DMS153 treated with DMSO at 0.1 percent for 48 hours (cell line): ENCODE results near the gene PRKN.
"Not testable (repeated sequence)": the region's sequence is repeated elsewhere in the genome, so short reads cannot be mapped to it uniquely, and the experiment has no call there.

Experiments
- DNase-seq: peaks from one replicate; lab custom pipeline; 2025; ENCODE audit not compliant: unreplicated experiment; lab: John Stamatoyannopoulos, UW

Gene PRKN

DNA sequence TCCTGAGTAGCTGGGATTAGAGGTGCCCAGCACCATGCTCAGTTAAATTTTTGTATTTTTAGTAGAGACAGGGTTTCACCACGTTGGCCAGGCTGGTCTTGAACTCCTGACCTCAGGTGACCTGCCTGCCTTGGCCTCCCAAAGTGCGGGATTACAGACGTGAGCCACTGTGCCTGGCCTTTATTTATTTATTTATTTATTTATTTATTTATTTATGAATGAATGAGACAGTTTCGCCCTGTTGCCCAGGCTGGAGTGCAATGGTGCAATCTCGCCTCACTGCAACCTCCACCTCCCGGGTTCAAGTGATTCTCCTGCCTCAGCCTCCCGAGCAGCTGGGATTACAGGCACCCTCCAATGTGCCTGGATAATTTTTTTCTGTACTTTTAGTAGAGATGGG is 48.7 kb downstream of the PRKN start:
- not testable (repeated sequence) for DNase-seq

DNA sequence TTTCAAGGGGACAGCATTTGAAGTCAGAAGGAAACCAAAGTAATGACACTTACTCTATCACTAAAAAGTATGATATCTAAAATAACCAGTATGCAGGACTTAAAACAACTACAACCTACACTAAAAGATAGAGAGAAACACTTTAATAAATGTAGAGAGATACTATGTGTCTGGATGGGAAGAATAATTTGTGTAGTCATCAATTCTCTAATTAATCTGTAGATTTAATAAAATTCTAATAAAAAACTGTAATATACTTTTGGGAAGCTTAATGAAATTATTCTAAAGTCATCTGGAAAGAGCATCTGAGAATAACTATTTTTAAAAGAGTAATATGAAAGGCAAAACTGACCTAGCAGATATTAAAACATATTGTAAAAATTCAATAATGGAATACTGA is 52.1 kb downstream of the PRKN start:
- DNase-seq = no peak

DNA sequence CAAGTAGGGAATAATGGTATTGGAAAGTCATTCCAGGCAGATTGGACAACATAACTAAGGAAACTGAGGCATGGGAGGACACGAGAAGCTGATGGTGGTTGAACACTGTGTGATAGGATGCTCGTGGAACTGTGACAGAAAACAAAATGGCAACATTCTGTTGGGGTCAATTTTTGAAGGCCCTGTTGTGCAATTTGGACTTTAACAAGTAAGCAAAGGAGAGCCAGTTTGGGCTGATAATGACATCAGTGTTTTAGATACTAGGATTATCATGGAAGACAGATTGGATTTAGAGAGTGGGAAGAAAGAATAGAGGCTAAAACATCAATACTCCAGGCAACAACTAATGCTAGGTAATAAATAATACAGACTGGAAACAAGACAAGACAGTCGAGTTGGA is 53.1 kb downstream of the PRKN start:
- DNase-seq = no peak

DNA sequence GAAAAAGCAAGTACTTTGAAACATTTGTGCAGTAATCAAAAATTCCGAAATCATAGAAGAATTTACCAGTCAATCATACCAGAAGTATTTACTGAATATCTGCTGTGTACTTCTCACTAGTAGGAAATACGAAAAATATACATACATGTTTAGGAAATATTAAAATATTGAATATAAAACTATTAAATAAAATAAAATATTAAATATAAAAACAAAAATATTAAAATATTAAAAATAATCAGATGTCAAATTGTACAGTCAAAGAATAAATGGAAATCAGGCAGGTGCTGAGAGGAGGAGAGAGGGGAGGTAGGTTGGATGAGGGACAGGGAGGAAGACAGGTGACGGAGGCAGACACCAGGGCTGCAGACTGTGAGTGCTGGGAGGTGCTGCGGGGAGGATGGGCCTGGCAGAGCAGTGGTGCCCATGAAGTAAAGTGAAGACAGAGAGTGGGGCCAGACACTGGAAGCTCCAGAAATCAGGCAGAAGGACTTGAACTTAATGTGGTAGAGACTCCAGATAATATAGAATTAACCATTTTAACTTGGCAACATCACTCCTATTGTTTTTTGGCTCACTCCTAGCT is 55.9 kb downstream of the PRKN start:
- no peak for DNase-seq

DNA sequence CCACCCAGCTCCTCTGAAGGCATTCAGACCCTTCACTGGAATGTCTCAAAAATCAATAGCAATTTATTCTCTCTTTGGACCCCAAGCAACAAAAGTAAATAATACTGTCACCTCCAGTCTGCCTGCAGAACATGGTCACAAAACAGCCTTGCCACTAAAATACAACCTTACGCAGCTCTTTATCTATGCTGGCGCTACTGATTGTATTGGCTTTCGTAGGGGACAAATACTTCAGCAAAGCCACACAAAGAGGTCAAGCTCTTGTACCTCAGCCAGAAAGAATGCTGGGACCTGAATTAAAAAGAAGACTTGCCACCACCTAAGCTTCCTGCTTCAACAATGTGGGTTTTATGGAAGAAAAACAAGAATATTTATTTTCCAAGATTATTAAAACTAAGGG is 57.2 kb downstream of the PRKN start:
- no peak for DNase-seq

DNA sequence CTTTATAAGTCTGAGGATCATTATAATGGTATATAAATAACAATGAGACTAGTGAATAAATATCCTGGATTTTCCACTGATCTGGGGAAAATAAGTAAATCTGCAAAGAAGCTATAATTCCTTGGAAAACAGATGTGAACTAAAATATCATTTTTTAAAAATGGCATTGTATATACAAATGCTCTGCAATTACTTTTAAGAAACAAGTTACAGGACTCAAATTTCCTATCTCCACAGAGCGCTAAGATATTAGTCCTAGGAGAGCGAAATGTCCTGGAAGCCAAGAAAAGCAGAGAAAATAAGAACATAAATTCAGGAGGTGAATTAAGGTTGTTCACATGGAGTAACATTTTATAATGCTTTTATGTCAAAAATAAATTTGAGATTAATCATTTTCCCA is 61.3 kb downstream of the PRKN start:
- no peak for DNase-seq

DNA sequence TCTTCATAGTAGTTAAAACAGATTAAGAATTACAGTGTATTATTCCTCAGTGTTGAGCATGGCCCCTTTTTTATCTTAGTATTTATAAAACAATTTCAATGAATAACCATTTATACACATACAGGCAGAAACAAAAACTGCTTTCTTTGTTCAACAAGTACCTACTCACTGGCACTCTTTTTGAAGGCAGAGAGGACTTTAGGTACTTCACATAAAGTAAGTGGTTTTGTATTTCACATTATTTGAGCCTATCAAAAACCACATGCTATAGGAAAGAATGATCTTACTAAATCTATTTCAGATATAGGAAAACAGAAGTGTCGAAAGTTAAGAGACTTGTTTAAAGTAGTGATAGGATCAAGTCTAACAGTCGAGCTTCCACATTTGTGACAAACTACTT is 73.8 kb downstream of the PRKN start:
- DNase-seq = no peak

DNA sequence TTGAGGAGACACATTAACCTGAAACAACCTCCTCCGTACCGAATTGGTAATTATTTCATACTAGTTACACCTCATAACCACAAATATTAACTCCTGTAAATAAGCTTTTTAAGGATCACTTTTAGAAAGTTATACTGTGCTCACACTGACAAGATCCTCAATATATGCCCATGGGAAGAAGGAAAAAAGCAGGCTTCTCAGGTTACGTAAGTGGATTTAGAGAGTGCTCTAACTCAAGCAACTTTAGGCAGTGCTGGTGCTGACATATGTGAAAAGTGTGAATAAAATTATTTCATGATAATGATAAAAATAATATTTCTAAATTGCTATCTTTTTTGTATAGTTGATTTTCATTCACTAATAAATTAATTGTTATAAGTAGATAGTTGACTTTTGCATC is 76.1 kb downstream of the PRKN start:
- DNase-seq = no peak

DNA sequence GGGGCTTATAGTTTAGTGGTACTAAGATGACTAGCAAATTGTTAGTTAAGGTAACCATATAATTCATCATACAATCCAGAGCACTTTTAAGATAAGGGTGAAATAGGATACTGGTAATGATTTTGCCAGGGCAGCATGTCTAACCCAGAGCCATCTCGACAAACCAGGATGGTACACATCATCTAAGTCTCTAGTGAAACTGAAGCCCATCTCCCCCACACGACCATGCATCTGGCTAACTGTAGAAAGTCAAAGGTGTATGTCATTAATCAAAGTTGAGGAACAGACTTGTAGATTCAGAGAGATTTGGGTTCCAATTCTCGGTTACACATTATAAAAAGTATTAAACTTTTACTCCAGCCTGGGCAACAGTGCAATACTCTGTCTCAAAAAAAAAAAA is 78.3 kb downstream of the PRKN start:
- no peak for DNase-seq

DNA sequence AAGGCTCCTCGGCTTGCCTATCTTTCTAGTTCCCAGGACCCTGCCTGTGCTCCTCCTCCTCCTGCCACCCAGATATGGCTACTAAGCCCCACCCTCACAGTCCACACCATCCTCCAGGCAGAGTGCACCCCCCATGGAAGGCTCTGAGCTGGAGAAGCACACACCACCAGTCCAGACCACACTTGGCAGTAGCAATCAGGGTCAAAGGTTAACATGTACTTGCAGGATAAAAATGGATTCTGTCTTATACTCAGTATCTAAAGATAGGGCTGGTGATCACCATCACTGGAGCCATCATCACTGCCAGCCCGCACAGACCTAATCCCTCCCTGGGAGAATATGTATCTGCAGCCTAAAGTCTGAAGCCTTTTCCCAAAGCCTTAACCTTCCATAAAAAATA is 83.4 kb downstream of the PRKN start:
- no peak for DNase-seq

DNA sequence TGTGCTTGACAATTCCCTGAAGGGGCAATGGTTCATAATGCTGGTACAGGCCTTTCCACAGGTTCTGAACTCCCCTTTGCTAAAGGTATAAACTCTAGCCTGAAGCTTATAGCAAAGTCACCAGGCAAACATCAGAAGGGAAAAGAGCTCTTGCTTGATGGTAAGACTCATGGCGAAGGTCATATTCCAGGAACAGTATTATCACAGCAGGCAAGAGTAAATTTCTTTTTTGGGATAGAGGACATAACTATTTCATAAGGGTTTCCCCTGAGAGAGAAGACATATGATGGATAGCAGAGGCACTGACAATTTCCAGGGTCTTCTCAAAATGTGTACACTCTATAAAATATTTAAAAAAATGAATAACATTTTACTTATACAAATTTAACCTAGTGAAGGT is 86.8 kb downstream of the PRKN start:
- DNase-seq = no peak

DNA sequence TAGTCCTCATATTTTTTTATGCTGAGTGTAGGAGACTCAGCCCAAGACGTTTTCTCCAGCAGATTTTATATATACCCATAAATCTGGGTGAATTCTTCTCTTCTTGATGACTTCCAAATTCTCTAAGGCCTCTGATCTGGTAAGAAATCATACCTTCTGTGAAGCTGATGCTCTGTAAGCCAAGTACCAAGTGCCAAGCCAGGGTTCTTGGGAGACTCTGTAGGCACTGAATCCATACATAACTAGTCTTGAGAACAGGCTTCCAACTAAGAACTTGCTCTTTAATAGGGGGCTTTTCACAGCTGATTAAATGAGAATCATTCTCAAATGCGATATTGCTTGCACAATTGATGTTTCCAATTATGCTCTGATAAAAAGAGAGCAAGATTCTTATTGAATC is 87.6 kb downstream of the PRKN start:
- no peak for DNase-seq

DNA sequence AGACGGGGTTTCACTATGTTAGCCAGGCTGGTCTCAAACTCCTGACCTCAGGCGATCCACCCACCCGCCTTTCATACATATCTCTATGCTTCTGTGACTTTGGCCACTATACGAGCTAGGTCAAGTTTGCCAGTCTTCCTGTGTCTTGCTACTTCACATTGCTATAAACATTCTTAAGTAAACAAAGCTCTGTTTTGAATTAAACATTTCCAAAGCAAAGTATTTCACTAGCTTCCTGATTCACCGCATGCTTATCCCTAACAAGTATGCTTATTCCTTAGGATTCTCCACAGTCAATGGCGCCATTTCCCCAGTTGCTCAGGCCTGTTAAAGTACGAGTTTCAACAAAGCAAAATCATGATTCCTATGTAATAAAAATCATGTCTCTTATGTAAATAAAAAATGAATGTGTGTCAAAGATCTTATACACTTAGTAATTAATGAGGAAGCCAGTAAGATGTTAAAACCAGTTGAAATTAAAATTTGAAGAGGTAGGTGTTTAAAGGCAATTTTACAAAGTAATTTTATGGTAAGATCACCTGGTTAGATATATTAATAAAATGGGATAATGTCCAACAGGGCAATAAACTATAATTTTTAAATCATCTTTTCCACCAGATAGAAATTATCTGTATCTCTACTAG is 88.5 kb downstream of the PRKN start:
- no peak for DNase-seq

DNA sequence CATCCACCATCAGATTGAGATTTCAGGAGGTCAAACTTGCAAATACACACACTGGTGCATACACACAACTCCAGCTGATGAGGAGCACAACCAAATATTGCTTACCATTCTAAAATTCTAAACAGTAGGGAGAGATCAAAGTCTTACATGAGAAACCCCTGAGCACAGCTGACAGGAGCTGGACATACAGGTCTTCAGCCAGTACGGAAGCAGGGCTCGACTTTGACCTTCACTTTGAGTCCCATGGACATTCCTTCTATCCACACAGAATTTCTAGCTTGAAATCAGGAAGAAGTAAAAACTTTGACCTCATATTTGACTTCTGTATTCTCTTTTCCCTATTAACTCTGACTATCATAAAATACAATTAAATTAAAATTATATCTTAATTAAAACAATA is 90.2 kb downstream of the PRKN start:
- no peak for DNase-seq

DNA sequence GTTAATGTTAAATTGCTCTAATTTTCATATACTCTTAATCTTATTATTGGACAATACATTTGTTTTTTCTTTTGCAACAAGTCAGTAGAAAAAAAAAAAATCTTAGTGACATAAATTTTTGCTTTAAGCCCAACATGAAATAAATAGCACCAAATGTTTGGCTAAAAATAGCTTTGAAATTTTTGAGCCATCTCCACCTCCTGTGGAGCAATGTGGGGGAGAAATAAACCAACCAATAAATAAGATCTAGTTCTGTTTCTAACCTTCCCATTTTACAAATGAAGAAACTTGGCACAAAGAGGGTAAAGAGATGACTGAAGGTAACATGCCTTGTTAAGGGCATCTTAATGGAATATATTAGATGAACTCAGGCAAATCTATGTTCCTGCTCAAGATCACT is 91.4 kb downstream of the PRKN start:
- no peak for DNase-seq

DNA sequence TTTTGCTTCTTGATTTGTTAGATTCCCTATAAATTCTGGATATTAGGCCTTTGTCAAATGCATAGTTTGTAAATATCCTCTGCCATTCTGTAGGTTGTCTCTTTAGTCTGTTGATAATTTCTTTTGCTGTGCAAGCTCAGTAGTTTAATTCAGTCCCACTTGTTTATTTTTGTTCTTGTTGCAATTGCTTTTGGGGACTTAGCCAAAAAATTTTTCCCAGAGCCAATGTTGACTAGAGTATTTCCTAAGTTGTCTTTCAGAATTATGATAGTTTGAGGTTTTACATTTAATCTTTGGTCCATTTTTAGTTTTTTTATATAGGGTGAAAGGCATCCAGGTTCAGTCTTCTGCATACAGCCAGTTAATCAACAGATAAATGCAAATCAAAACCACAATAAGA is 96.0 kb downstream of the PRKN start:
- DNase-seq = no peak

DNA sequence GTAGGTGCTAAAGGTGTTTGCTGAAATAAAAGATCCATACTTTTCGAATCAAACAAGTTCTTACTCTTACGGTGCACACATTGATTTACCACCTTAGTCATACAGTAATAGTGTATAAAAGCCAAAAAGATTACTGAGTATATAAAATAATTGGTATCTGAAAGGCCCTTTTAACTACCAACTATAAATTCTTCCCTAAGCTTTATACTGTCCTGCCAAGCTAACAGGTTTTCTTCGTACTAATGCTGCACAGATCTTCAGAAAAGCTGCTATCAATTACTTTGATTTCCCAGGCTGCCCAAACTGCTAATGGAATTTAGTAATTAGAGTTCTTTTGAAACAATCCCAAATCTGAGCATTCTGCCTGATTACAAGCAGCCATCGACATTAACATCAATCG is 97.5 kb downstream of the PRKN start:
- no peak for DNase-seq

DNA sequence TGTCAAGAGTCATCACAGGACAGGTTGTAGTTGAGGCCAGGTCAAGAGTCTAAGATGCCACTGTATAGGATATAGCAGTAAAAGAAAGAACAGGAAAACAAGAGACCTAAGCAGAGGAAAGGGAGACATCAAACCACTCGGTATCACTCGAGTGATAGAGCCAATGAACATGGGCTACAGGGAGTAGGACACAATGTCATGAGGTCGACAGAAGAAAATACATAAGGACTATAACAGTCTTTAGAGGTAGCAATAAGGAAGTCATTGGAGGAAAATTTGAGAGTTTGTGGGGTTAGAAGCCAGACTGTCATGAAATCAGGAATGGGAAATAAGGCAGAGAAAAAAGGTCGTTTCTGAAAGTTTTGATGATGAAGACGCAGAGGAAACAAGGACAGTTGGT is 99.7 kb downstream of the PRKN start:
- DNase-seq = no peak

DNA sequence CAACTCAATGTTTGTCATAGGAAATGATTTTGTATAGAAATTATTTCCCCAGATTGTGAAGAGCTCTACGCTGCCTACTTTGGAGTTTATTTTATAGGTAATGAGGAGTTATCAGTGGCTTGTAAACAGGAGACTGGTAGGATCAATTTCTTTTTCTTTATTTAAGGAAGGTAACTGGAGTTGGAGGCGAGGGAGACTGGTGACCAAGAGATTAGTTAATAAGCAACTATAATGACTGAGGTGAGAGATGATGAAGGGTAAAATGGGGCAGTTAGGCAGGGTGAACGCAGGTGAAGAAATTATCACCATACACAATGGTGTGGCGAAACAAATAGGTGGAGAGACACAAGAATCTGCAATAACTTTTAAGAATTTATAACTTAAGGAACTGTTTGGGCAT is 100.2 kb downstream of the PRKN start:
- no peak for DNase-seq

DNA sequence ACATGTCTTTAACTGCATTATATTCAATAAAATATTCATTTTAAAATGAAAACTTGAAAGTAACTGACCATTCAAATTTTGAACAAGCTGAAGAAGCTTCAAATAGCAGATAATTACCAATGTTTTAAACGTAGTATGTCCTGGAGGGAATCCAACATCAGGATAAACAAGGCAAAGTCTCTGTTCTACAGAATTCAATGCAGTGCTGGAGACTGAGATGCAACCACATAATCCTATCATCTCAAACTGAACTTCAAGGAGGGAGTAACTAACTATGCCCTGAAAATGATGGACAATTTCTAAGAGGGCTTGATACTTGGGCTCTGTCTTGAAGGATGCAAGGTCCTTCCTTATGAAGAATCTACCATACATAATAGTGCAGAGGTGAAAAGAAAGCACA is 100.7 kb downstream of the PRKN start:
- no peak for DNase-seq

DNA sequence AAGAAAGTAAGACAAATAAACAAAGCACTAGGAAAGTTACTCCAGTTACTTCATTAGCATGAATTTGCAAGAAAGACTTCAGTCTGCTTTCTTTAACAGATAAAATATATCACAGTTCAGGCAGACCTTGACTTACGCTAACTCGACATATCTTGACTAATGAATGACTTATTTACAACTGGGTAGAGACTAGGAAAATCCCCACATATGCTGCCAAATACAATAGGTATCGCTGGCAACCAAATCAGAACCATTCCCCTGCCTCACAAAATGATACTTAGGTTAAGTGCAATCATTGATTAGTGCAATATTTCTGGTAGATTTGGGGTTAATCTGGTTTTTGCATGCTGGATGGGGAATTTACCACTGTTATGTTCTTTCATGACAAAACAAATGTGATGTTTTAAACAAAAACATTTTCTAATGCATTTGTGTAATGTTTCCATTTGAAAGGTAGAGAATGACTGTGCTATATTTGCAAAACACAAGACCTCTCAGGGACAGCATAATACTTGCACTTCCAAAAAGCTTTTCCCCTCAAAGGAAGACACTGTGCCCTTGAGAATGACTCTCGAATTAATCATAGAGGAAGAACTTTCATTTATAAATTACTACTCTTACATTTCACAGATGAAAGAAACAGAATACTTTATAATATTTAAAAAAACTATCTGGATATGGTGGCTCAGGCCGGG is 101.6 kb downstream of the PRKN start:
- DNase-seq = no peak

DNA sequence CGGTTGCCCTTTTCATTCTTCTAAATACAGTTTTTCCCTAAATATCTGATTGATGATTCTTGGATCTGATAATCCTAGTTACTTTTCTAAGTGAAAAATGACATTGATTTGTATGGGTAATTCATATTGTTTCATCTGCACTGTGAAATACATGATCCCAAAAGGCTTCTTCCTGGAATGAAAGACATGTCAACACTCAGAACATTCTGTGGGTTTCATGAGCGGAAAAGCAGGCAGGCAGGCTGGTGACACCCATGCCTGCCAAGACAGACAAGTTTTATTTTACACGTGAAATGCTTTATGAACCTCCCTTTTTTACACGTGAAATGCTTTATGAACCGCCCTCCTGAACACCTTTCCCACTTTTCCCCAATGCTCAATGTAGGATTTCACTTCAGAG is 105.0 kb downstream of the PRKN start:
- no peak for DNase-seq

DNA sequence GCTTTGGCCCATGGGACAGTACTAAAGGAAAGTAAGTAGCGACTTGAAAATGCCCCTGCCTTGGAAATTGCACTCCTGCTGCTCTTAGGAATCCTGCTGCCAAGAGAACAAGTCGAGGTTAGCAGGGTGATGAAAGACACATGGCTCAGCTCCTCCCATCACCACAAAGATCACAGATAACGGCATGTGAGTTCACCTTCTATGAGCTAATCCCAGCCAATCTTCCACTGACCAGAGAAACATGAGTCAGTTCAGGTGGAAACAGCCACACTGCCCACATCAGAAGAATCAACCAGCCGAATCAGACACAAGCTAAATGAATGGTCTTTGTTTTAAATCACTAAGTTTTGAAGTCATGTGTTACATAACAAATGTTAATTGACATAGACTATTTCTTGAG is 106.3 kb downstream of the PRKN start:
- DNase-seq = no peak
